Measurements from ENCODE around the gene RRP9. TPM values are rescaled to one million over a fixed set of nuclear protein-coding genes. Genes with fewer than 3 reads are reported as not detected.
"Not testable (repeated sequence)": the region's sequence is repeated elsewhere in the genome, so short reads cannot be mapped to it uniquely, and the experiment has no call there.

The RRP9 gene
- total RNA-seq, 2 donors from 2014 or later, result 14.9 to 18.6 TPM

- Histone ChIP-seq H3K27me3 (replicated peaks; ENCODE audit: insufficient read depth) (no peaks in the 10 kb centered on the region), H3K9me3 (no peaks in the 10 kb centered on the region), H3K4me3 (no peak overlapping the region), H3K4me1 (replicated peaks) (no peaks in the 10 kb centered on the region), H3K27ac (no peak overlapping the region), H3K36me3 (no peaks in the 10 kb centered on the region)
- DNase-seq (ENCODE audit: low spot score), result no peak
- 84% methylated on average over 2 of the region's 2 CpGs for WGBS
- no peak for TF ChIP-seq CTCF (IDR thresholded peaks at IDR 0.05)
- TF ChIP-seq POLR2A (IDR thresholded peaks at IDR 0.05), result no peak
- no peak for TF ChIP-seq POLR2AphosphoS5 (IDR thresholded peaks at IDR 0.05)
- intact Hi-C loops (cut with DNase I), result no loop called here
These were observed 37.5 kb downstream of the RRP9 start for GRCh38 chr3:51904034-51904823.

GRCh38 chr3:51902361-51902760 is 39.3 kb downstream of the RRP9 start:
- H3K4me3 ChIP-seq; H3K4me1 ChIP-seq (replicated peaks); H3K27me3 ChIP-seq (replicated peaks; ENCODE audit: insufficient read depth); DNase-seq (ENCODE audit: low spot score); H3K27ac ChIP-seq; intact Hi-C loops (cut with DNase I); H3K36me3 ChIP-seq; H3K9me3 ChIP-seq: not testable (repeated sequence)
- WGBS, result 59% methylated on average over 7 of the region's 7 CpGs

GRCh38 chr3:51900043-51900442 is 41.7 kb downstream of the RRP9 start:
- H3K27ac ChIP-seq; intact Hi-C loops (cut with DNase I); DNase-seq (ENCODE audit: low spot score); H3K27me3 ChIP-seq (replicated peaks; ENCODE audit: insufficient read depth); H3K4me3 ChIP-seq; H3K4me1 ChIP-seq (replicated peaks); H3K9me3 ChIP-seq; H3K36me3 ChIP-seq: not testable (repeated sequence)
- 64% methylated on average over 7 of the region's 7 CpGs for WGBS

GRCh38 chr3:51897391-51897790 is 44.3 kb downstream of the RRP9 start:
- TF ChIP-seq CTCF (IDR thresholded peaks at IDR 0.05), result no peak
- WGBS, result 90% methylated on average over 15 of the region's 15 CpGs
- Histone ChIP-seq H3K9me3 (no peaks in the 10 kb centered on the region), H3K4me1 (replicated peaks) (no peaks in the 10 kb centered on the region), H3K36me3 (no peaks in the 10 kb centered on the region), H3K27me3 (replicated peaks; ENCODE audit: insufficient read depth) (no peaks in the 10 kb centered on the region), H3K4me3 (no peak overlapping the region), H3K27ac (no peak overlapping the region)
- intact Hi-C loops (cut with DNase I), result no loop called here
- DNase-seq (ENCODE audit: low spot score), result no peak

- Histone ChIP-seq H3K27ac (no peak overlapping the region), H3K9me3 (no peaks in the 10 kb centered on the region), H3K4me1 (replicated peaks) (no peaks in the 10 kb centered on the region), H3K27me3 (replicated peaks; ENCODE audit: insufficient read depth) (no peaks in the 10 kb centered on the region), H3K36me3 (no peaks in the 10 kb centered on the region), H3K4me3 (no peak overlapping the region)
- DNase-seq (ENCODE audit: low spot score), result no peak
- TF ChIP-seq CTCF (IDR thresholded peaks at IDR 0.05), result no peak
- TF ChIP-seq POLR2A (IDR thresholded peaks at IDR 0.05), result no peak
- no peak for TF ChIP-seq POLR2AphosphoS5 (IDR thresholded peaks at IDR 0.05)
- WGBS, result 92% methylated on average over 10 of the region's 10 CpGs
- intact Hi-C loops (cut with DNase I), result no loop called here
These were observed 44.9 kb downstream of the RRP9 start for GRCh38 chr3:51896607-51897305.

GRCh38 chr3:51894939-51895338 is 46.8 kb downstream of the RRP9 start:
- H3K36me3 ChIP-seq, result no peaks in the 10 kb centered on the region
- intact Hi-C loops (cut with DNase I), result no loop called here
- 93% methylated on average over 16 of the region's 16 CpGs for WGBS

More at GRCh38 chr3:51894939-51895338, 46.8 kb downstream of the RRP9 start:
- H3K4me3 ChIP-seq, result no peak overlapping the region
- H3K27me3 ChIP-seq (replicated peaks; ENCODE audit: insufficient read depth), result no peaks in the 10 kb centered on the region
- no peaks in the 10 kb centered on the region for H3K9me3 ChIP-seq
- DNase-seq (ENCODE audit: low spot score), result no peak
- H3K27ac ChIP-seq, result no peak overlapping the region
- no peaks in the 10 kb centered on the region for H3K4me1 ChIP-seq (replicated peaks)
- TF ChIP-seq CTCF (IDR thresholded peaks at IDR 0.05) (no peak), POLR2AphosphoS5 (IDR thresholded peaks at IDR 0.05) (no peak), POLR2A (IDR thresholded peaks at IDR 0.05) (no peak)

Data from prostate gland (tissue), 2 donors.